ENCODE measurements around the gene SLC25A2.

DNA sequence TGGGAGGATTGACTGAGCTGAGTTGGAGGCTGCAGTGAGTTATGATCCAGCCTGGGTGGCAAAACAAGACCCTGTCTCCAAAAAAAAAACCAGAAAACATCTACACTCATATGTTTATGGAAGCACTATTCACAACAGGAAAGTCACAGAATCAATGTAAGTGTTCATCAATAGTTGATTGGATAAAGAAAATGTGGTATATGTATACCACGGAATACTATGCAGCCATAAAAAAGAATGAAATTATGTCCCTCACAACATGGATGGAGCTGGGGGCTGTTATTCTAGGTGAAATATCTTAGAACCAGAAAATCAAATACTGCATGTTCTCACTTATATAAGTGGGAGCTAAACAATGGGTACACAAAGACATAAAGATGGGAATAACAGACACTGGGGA is 2.8 kb upstream of the SLC25A2 start:
- TF ChIP-seq CTCF (IDR thresholded peaks at IDR 0.05), result no peak
- no peak for TF ChIP-seq POLR2A (IDR thresholded peaks at IDR 0.05)
